ENCODE results near the gene NOXA1.

- TF ChIP-seq POLR2A (IDR thresholded peaks at IDR 0.05) (no peak), CTCF (IDR thresholded peaks at IDR 0.05) (no peak), EP300 (IDR thresholded peaks at IDR 0.05; ENCODE audit: low read depth) (no peak), POLR2AphosphoS5 (IDR thresholded peaks at IDR 0.05) (no peak)
These were observed 28.1 kb upstream of the NOXA1 start for GRCh38 chr9:137394866-137395665.

All from transverse colon (tissue), 4 donors.